Mesothelial cell of epicardium (in vitro differentiated cells): ENCODE data around the gene SELENOP. TPM values are rescaled to one million over a fixed set of nuclear protein-coding genes. Genes with fewer than 3 reads are reported as not detected.

Experiments used
- DNase-seq, 2 experiments: peaks; one replicate each; pipeline ENCODE4 v3.0.0; 2021; ENCODE audit warnings: low spot score in 2 of 2; ENCODE audit not compliant: unreplicated experiment in 2 of 2
- H3K27ac Mint-ChIP-seq: 2 replicates; pipeline ENCODE4 v1.8.0; 2021; ENCODE audit warnings: mixed read lengths
- H3K27me3 Mint-ChIP-seq: 2 replicates; pipeline ENCODE4 v1.8.0; 2021; ENCODE audit warnings: low read depth, mixed read lengths
- H3K36me3 Mint-ChIP-seq: 2 replicates; pipeline ENCODE4 v1.8.0; 2021; ENCODE audit warnings: mixed read lengths
- H3K4me1 Mint-ChIP-seq: 2 replicates; pipeline ENCODE4 v1.8.0; 2021; ENCODE audit warnings: mixed read lengths
- H3K4me3 Mint-ChIP-seq: 2 replicates; pipeline ENCODE4 v1.8.0; 2021; ENCODE audit warnings: mild to moderate bottlenecking, moderate library complexity, mixed read lengths
- H3K9me3 Mint-ChIP-seq: 2 replicates; pipeline ENCODE4 v1.8.0; 2021; ENCODE audit warnings: mixed read lengths
- CTCF ChIP-seq: fragments of 200-600 bp; sonication (generic); IDR thresholded peaks from one replicate; pipeline ENCODE4 v1.5.0; 2021; ENCODE audit warnings: antibody characterized with exemption; ENCODE audit not compliant: unreplicated experiment
- total RNA-seq: library from RNA; stranded (reverse); gene quantifications from 3 replicates; pipeline ENCODE4 v1.2.1, GENCODE V29; 2021

SELENOP gene
- total RNA-seq, 1 donor from 2014 or later, result 86.9 TPM

- H3K4me1 Mint-ChIP-seq, result no peaks in the 10 kb centered on the region
- H3K36me3 Mint-ChIP-seq, result no peaks in the 10 kb centered on the region
- no peak for TF ChIP-seq CTCF
- H3K27me3 Mint-ChIP-seq, result peaks cover 7% of the 10 kb centered on the region
- no peak for DNase-seq
- no peak overlapping the region for H3K4me3 Mint-ChIP-seq
- H3K9me3 Mint-ChIP-seq, result peaks cover 16% of the 10 kb centered on the region
- no peak overlapping the region for H3K27ac Mint-ChIP-seq
Observed at GRCh38 chr5:42770003-42770402, 41.7 kb downstream of the SELENOP start.

GRCh38 chr5:42768106-42768504 lies 43.6 kb downstream of the SELENOP start:
- Mint-ChIP-seq H3K27ac (no peak overlapping the region), H3K27me3 (peaks cover 7% of the 10 kb centered on the region), H3K4me1 (no peaks in the 10 kb centered on the region), H3K4me3 (no peak overlapping the region), H3K9me3 (peaks cover 20% of the 10 kb centered on the region), H3K36me3 (no peaks in the 10 kb centered on the region)
- no peak for TF ChIP-seq CTCF
- no peak for DNase-seq

- DNase-seq, result no peak
- H3K9me3 Mint-ChIP-seq, result peaks cover 20% of the 10 kb centered on the region
- TF ChIP-seq CTCF, result peak; percentile 76
- peaks cover 7% of the 10 kb centered on the region for H3K27me3 Mint-ChIP-seq
- no peak overlapping the region for H3K27ac Mint-ChIP-seq
- H3K4me3 Mint-ChIP-seq, result no peak overlapping the region
- H3K4me1 Mint-ChIP-seq, result no peaks in the 10 kb centered on the region
- H3K36me3 Mint-ChIP-seq, result no peaks in the 10 kb centered on the region
Observed at GRCh38 chr5:42767491-42768105, 44.1 kb downstream of the SELENOP start.

- no peaks in the 10 kb centered on the region for H3K27me3 Mint-ChIP-seq
- peaks cover 10% of the 10 kb centered on the region for H3K9me3 Mint-ChIP-seq
- H3K27ac Mint-ChIP-seq, result no peak overlapping the region
- no peak for TF ChIP-seq CTCF
- no peaks in the 10 kb centered on the region for H3K36me3 Mint-ChIP-seq
- H3K4me1 Mint-ChIP-seq, result no peaks in the 10 kb centered on the region
- no peak for DNase-seq
- no peak overlapping the region for H3K4me3 Mint-ChIP-seq
Observed at GRCh38 chr5:42761791-42762190, 49.9 kb downstream of the SELENOP start.

GRCh38 chr5:42760426-42760825 lies 51.3 kb downstream of the SELENOP start:
- Mint-ChIP-seq H3K27me3 (no peaks in the 10 kb centered on the region), H3K27ac (no peak overlapping the region), H3K4me1 (no peaks in the 10 kb centered on the region), H3K4me3 (no peak overlapping the region), H3K9me3 (peaks cover 8% of the 10 kb centered on the region), H3K36me3 (no peaks in the 10 kb centered on the region)
- no peak for DNase-seq
- TF ChIP-seq CTCF, result no peak

GRCh38 chr5:42759456-42759855 lies 52.2 kb downstream of the SELENOP start:
- Mint-ChIP-seq H3K27ac (no peak overlapping the region), H3K4me1 (no peaks in the 10 kb centered on the region), H3K9me3 (no peaks in the 10 kb centered on the region), H3K27me3 (no peaks in the 10 kb centered on the region), H3K4me3 (no peak overlapping the region), H3K36me3 (no peaks in the 10 kb centered on the region)
- no peak for DNase-seq
- no peak for TF ChIP-seq CTCF
